ENCODE results near the gene RNF2. TPM values are rescaled to one million over a fixed set of nuclear protein-coding genes. Genes with fewer than 3 reads are reported as not detected.

Gene RNF2
- total and polyA plus RNA-seq, 10 donors: 5.2 to 29.7 (median 20.1) TPM

DNA sequence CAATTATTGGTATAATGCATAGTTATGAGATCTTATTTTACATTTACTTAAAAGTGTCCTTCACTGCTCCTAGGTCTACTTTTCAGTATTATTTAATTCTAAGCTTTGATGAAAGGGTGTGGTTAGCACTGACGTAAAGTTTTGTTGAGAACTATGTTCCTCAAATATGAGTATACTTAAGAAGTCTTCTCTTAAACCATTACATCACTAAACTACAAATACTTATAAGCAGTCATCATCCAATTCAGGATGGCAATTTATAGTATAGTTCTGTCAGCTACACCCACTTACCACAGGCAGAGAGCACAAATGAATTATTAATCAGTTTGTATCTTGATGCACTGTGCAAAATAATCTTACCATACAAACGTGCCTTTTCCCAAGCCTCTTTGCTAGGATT is 84.3 kb downstream of the RNF2 start:
- Histone ChIP-seq H3K4me3 (no peak overlapping the region), H3K36me3 (peaks cover under 1 to 100% (median 84%) of the 10 kb centered on the region in 6 donors), H3K27ac (no peak overlapping the region), H3K9me3 (peaks cover 0 to 16% (median 11%) of the 10 kb centered on the region in 8 donors), H3K4me1 (no peaks in the 10 kb centered on the region), H3K27me3 (replicated peaks in 1 of 7) (no peaks in the 10 kb centered on the region)
- DNase-seq: no peak
- 84 to 95% (median 90%) methylated on average over 2 of the region's 2 CpGs for WGBS, 5 donors
- TF ChIP-seq, protein P1, sequence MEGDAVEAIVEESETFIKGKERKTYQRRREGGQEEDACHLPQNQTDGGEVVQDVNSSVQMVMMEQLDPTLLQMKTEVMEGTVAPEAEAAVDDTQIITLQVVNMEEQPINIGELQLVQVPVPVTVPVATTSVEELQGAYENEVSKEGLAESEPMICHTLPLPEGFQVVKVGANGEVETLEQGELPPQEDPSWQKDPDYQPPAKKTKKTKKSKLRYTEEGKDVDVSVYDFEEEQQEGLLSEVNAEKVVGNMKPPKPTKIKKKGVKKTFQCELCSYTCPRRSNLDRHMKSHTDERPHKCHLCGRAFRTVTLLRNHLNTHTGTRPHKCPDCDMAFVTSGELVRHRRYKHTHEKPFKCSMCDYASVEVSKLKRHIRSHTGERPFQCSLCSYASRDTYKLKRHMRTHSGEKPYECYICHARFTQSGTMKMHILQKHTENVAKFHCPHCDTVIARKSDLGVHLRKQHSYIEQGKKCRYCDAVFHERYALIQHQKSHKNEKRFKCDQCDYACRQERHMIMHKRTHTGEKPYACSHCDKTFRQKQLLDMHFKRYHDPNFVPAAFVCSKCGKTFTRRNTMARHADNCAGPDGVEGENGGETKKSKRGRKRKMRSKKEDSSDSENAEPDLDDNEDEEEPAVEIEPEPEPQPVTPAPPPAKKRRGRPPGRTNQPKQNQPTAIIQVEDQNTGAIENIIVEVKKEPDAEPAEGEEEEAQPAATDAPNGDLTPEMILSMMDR (IDR thresholded peaks at IDR 0.05 in 8 of 11, conservative IDR thresholded peaks at IDR 0.05 in 3 of 11): no peak
- TF ChIP-seq POLR2AphosphoS5 (IDR thresholded peaks at IDR 0.05): no peak
- TF ChIP-seq POLR2A (IDR thresholded peaks at IDR 0.05): no peak
- intact Hi-C loops (cut with DNase I; ENCODE audit: low total_unique reads): no loop called here

DNA sequence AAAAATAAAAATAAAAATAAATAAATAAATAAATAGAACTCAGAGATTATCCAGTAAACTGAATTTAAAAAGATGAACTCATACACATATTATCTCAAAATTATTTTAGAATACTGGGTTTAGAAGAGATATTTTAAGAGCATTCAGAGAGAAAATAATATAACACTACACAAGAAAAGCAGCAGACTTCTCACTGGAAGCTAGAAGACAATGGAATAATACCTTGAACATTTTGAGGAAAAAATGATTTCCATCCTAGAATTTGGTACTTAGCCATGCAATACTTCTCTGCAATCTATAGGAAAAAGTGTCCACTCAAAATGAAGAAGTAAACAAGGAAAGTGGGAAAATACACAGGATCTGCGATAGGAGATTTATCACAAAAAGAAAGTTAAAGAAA is 87.2 kb downstream of the RNF2 start:
- 96 to 100% (median 100%) methylated on average over 1 of the region's 1 CpG for WGBS, 5 donors
- Histone ChIP-seq H3K9me3 (peaks cover 0 to 16% (median 11%) of the 10 kb centered on the region in 8 donors), H3K27ac (no peak overlapping the region), H3K4me3 (no peak overlapping the region), H3K27me3 (replicated peaks in 1 of 7) (no peaks in the 10 kb centered on the region), H3K4me1 (no peaks in the 10 kb centered on the region), H3K36me3 (peaks cover 3 to 100% (median 76%) of the 10 kb centered on the region in 6 donors)
- intact Hi-C loops (cut with DNase I; ENCODE audit: low total_unique reads): no loop called here
- TF ChIP-seq POLR2A (IDR thresholded peaks at IDR 0.05) (no peak), POLR2AphosphoS5 (IDR thresholded peaks at IDR 0.05) (no peak)
- TF ChIP-seq, protein P1 (IDR thresholded peaks at IDR 0.05 in 8 of 11, conservative IDR thresholded peaks at IDR 0.05 in 3 of 11): no peak
- DNase-seq: no peak

DNA sequence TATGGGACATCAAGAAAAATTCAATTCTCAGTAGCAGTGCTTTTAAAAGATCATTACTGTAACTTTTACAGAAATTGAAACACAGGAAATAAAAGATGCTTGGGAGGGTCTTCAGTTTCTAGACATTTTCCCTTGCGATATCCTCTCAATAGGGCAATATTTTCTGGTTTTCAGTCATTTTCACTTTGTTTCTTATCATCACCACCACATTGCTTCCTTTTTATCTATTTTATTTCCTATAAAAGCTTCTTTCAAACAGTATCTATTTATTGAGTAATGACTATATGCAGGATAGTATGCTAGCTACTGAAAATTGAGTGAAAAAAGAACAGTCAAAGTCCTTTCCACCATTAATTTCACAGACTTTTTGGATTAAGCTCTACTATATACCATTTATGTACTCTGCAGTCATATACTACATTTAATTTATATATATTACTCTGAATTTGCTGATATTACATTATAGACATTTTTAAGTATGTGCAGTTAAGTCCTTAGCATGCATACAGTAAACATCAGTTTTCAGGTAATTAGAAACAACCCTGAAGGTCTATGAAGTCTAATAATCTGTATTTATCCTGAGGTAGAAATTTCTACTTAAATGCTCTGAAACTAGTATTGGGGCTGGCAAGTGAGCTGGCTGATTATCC is 92.7 kb downstream of the RNF2 start:
- Histone ChIP-seq H3K36me3 (peaks cover 3 to 100% (median 56%) of the 10 kb centered on the region in 6 donors), H3K9me3 (peaks cover 0 to 7% (median 2%) of the 10 kb centered on the region in 8 donors), H3K27me3 (replicated peaks in 1 of 7) (no peaks in the 10 kb centered on the region), H3K4me1 (no peaks in the 10 kb centered on the region), H3K4me3 (no peak overlapping the region), H3K27ac (no peak overlapping the region)
- TF ChIP-seq, protein P1 (IDR thresholded peaks at IDR 0.05 in 8 of 11, conservative IDR thresholded peaks at IDR 0.05 in 3 of 11): no peak
- TF ChIP-seq POLR2AphosphoS5 (IDR thresholded peaks at IDR 0.05): no peak
- TF ChIP-seq POLR2A (IDR thresholded peaks at IDR 0.05): no peak
- intact Hi-C loops (cut with DNase I; ENCODE audit: low total_unique reads): no loop called here
- DNase-seq: no peak
- 69 to 86% (median 83%) methylated on average over 1 of the region's 1 CpG for WGBS, 5 donors

DNA sequence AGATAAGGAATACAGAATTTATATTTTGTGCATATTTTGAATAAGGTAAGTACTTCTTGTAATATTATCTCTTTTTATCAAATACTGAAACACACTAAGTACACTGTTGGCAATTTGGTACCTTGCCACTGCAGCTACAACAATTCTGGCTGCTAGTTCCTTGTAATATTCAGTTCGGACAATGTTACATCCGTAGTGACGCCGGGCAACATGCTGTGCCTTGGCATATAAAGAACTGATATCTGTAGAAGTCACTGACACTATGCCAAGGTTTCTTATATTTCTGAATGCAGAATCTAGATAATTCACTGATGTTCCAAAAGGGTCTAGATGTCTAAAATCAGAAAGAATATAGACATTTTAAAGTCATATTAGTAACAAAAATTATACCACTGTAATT is 93.9 kb downstream of the RNF2 start:
- no peaks in the 10 kb centered on the region for H3K9me3 ChIP-seq
- H3K4me1 ChIP-seq: no peaks in the 10 kb centered on the region
- intact Hi-C loops (cut with DNase I; ENCODE audit: low total_unique reads): no loop called here
- no peaks in the 10 kb centered on the region for H3K27me3 ChIP-seq (replicated peaks in 1 of 7)
- no peak overlapping the region for H3K27ac ChIP-seq
- H3K4me3 ChIP-seq: no peak overlapping the region
- no peak for DNase-seq
- TF ChIP-seq, protein P1 (IDR thresholded peaks at IDR 0.05 in 8 of 11, conservative IDR thresholded peaks at IDR 0.05 in 3 of 11): no peak
- TF ChIP-seq POLR2AphosphoS5 (IDR thresholded peaks at IDR 0.05) (no peak), POLR2A (IDR thresholded peaks at IDR 0.05) (no peak)
- H3K36me3 ChIP-seq: peaks cover 3 to 100% (median 54%) of the 10 kb centered on the region in 6 donors
- WGBS, 5 donors: 97 to 98% (median 97%) methylated on average over 4 of the region's 4 CpGs
